A204.1 (cell line): ENCODE measurements around the gene HOXA6.

ENCODE experiments used
- FAIRE-seq: peaks from 2 replicates; lab custom pipeline; 2012; peaks lifted over from hg19 to GRCh38; lab: Jason Lieb, UNC

HOXA6 gene

GRCh38 chr7:27107391-27108381 lies 39.9 kb downstream of the HOXA6 start:
- no peak for FAIRE-seq

DNA sequence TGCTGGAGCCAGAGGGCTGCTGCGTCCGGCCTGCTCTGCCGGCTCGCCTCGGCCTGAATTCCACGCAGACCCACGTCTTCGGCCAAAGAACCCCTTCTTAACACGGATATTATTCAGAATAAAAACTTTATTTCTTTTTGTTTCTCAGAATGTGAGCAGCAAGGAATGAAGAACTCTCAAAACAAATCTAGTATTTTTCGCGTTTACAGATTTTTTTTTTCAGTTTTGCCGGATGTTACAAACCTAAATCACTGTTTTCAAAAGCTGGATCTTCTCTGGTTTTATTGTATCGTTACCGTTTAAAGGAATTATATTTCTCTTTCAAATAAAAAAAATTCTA lies 40.7 kb downstream of the HOXA6 start:
- no peak for FAIRE-seq

- no peak for FAIRE-seq
Observed at GRCh38 chr7:27106181-27106900, 41.2 kb downstream of the HOXA6 start.

DNA sequence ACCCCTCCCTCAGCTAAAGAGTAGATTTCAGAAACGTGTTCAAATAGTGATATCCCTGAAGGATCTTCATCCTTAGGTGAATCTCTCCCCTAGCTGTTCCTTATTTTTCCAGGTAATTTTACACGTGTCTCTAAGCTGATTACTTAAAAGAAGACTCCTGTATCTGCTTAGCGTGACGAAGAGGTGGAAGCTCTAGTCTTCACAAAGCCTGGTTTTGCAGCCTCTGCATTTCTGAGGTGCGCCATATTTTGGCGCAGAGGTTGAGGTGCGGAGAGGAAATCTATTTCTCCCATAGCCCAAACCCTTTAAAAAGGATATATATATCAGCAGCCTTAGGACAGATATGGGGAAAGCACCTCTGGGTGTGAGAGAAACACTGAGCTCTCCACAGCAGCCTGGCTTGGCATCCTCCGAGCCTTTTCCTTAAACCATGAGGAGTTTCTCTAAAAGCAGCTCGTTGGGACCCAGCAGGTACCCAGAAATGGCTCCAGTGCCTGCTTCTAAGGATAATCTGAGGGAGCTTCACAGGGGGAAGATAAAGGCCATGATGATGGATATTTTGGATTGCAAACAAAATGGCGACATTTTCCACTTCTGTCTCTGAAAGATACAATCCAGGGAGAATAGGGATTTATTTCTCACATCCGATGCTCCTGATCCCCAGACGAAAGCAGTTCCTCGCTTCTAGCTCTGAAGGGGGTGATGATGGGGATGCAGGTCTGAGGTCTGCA lies 42.1 kb downstream of the HOXA6 start:
- no peak for FAIRE-seq

- no peak for FAIRE-seq
Observed at GRCh38 chr7:27104341-27105058, 43.1 kb downstream of the HOXA6 start.

DNA sequence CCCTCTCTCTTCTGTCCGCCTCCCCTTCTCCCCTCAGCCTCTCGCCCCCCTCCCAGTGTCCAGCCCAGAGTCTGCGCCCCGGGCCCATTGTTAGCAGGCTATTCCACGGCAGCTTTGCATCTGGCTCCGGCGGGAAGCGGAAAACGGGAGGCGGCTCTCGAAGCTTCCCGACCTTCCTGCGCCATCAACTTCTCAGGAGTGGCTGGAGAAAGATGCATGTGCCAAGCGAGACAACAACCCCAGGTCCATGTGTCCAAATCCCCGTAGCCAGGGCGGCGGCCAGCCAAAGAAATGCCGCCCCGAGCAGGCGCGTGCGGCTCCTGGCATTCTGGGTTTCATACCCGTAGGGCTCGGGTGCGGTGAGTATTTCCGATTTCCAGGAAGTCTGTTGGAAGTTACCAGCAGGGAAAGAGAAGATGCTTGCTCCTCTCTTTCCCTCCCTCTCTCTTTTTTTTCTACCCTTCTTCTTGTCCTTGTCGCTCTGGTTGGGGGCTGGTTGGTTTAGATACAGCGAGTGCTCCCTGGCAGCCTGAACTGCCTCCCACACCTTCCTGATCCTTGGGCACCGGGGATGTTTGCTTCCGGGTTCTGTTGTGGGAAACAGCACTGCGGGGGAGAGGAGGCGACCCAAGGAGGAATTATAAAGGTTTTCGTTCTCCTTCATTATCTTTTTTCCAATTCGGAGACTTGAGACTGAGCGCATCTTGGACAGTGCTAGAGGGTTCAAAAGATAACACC lies 43.9 kb downstream of the HOXA6 start:
- no peak for FAIRE-seq

- FAIRE-seq: no peak
Observed at GRCh38 chr7:27102581-27103442, 44.8 kb downstream of the HOXA6 start, which contains the start of gene HOXA2. Gene HOXA2, minus strand, starts transcription at chr7:27102683. Its CDS starts 183 bp downstream, at chr7:27102500.

GRCh38 chr7:27101957-27102580 lies 45.5 kb downstream of the HOXA6 start:
- no peak for FAIRE-seq

GRCh38 chr7:27101171-27101956 lies 46.2 kb downstream of the HOXA6 start:
- no peak for FAIRE-seq

DNA sequence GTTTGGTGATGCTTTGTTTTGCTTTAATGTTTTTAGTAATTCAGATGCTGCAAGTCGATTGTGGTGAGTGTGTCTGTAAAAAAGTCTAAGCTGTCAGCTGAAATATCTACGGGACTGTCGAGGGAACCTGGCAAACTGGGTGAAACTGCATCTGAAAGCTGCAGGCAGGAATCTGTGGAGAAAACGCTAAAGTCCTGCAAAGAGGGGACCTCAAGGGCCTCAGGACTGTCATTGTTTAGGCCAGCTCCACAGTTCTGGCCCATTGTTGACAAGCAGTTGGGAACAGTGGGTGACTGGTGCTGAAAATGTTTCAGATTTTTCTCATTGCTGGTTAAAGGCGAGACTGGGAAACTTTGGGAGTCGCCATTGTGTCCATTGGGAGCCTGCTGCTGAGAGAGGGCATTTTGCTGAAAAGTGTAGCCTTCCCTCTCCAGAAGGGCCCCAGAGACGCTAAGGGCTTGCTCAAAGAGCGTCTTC lies 46.8 kb downstream of the HOXA6 start:
- FAIRE-seq: no peak

GRCh38 chr7:27099453-27100370 lies 47.9 kb downstream of the HOXA6 start:
- no peak for FAIRE-seq

GRCh38 chr7:27098578-27099451 lies 48.8 kb downstream of the HOXA6 start:
- no peak for FAIRE-seq

DNA sequence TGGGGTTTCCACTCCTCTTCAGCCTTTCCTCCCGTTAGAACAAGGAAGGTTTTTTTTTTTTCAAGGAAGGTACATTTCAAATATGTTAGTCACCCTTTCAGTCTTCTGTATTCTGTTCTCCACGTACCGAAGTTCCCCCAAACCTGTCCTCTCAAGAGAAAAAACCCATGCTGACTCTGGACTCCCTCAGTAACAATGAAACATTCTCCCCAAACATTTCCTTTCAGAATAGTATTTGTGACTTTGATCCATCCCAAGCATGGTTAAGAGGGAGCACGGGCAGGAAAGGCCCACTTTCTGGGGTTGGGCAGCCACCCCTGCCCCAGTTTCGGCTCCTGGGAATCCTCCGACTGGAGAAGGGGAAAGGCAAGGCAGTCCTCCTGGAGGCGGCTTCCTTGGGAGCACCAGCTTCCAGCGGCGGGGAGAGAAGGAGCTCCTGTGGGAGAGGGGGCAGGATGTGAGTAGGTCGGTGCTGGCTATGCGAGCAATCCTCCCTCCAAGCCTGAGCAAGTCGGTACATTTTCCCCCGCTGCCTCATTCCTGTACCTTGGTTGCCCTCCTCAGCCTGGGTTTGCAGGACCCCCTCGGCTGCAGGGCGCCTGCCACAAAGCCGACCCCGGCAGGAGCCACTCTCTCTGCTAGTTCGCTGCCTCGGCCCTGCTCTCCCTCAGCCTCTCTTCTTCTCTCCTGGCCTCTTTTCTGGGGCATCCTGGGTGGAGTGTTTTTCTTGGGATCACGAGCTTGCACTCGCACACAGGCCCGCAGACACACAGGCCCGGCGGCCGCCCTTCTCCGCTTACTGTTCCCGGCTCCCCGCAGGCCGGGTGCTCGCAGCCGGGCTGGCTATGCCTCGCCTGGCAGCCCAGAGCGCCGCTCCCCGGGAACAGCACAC lies 49.6 kb downstream of the HOXA6 start:
- FAIRE-seq: no peak

GRCh38 chr7:27096768-27097514 lies 50.6 kb downstream of the HOXA6 start:
- FAIRE-seq: no peak
